Body of pancreas (tissue), 4 donors: Measurements from ENCODE around the gene ARFRP1. TPM values are rescaled to one million over a fixed set of nuclear protein-coding genes. Genes with fewer than 3 reads are reported as not detected.

Experiments
- ATAC-seq: fragments of 150-250 bp; one replicate; pipeline ENCODE4 v1.9.1; 2016
- DNase-seq, 4 donors: peaks; one replicate each; pipeline ENCODE4 v3.0.0-alpha.2; 2019
- H3K27ac ChIP-seq, 4 donors: fragments of 200-600 bp; sonication (generic); 1 replicate in 3 of 4; 2 replicates in 1 of 4; pipeline versions ENCODE4 v1.5.1 to v1.6.1; 2016 to 2019; ENCODE audit warnings: mild to moderate bottlenecking in 1 of 4, mixed read lengths in 1 of 4, moderate library complexity in 1 of 4
- H3K27me3 ChIP-seq, 2 donors: fragments of 200-600 bp; sonication (generic); one replicate each; pipeline ENCODE4 v1.6.0; 2016; ENCODE audit warnings: mild to moderate bottlenecking in 1 of 2
- H3K36me3 ChIP-seq, 2 donors: fragments of 200-600 bp; sonication (generic); replicated peaks in 1 of 2; 2 replicates each; pipeline ENCODE4 v1.5.1; 2016; ENCODE audit warnings: low read depth in 2 of 2; ENCODE audit not compliant: insufficient read depth in 1 of 2
- H3K4me1 ChIP-seq: fragments of 200-600 bp; sonication (generic); one replicate; pipeline ENCODE4 v1.6.0; 2016
- H3K4me3 ChIP-seq, 2 donors: fragments of 200-600 bp; sonication (generic); 1 replicate in 1 of 2; 2 replicates in 1 of 2; pipeline ENCODE4 v1.5.1; 2016 to 2019
- H3K9me3 ChIP-seq, 3 donors: fragments of 200-600 bp; sonication (generic); 1 replicate in 2 of 3; 2 replicates in 1 of 3; pipeline ENCODE4 v1.5.1; 2016
- POLR2A ChIP-seq, 3 donors: fragments of 450-650 bp; IDR thresholded peaks; one replicate each; pipeline ENCODE4 v1.6.1; 2016; ENCODE audit warnings: antibody characterized with exemption in 3 of 3, mild to moderate bottlenecking in 2 of 3
- WGBS, 2 donors: methylation state at CpG; one replicate each; pipeline ENCODE4 v1.1.5; 2017; 5-methylcytosine and 5-hydroxymethylcytosine counted together
- intact Hi-C: fragments of 100-400 bp; cut with DNase I; formaldehyde crosslinking; loops from one replicate; pipeline ENCODE4 v1.15.1; 2023
- total RNA-seq, 2 donors: library from RNA; depleted of rRNA; stranded (reverse); fragments of >200 nt; gene quantifications; one replicate each; pipeline ENCODE4 v1.1.0, GENCODE V29; 2016
- TF ChIP-seq, protein P1 (sequence below), 7 experiments: fragments of 450-650 bp in 4 of 7; fragments of 200-600 bp in 3 of 7; sonication (generic) in 3 of 7; IDR thresholded peaks; one replicate each; pipeline ENCODE4 v1.5.1; 2016 to 2019; ENCODE audit warnings: antibody characterized with exemption in 7 of 7

Gene ARFRP1
- total RNA-seq, 2 donors from 2014 or later = 22.6 to 23.4 TPM

DNA sequence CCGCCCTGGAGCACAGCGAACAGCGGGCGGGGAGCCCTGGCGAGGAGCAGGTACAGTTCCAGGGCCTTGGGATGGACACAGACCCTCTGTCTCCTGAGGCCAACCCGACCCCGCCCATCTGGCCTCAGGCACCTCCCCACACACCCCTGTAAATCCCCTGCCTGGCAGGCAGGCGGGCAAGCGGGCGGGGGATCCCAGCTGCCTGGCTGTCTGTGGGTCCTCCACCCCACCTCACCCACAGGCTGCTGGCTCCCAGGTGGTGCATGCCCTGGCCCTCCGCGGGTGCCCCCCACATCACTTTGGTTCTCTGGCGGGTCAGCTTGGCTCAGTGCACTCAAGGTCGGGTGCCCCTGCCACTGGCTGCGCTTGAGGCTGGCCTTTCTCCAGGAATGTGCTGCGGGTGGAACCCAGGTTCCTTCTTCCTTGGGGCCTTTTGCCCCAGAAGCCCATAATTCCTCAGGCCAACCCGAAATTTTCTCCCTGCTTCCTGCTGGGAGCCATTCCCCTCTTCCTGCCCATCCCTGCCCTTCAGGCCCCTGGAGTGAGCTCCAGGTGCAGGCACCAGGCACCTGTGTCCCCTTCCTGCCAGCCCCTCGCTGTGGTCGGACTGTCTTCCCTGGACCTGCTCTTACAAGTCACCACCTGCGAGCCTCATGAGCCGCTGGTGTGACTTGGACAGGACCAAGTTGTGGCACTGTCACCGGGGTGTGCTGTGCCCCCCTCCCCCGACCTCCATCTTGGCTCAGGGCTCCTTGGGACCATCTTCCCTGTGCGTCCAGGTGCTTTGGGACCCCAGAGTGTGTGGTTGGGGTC is 16.7 kb downstream of the ARFRP1 start:
- no peak for ATAC-seq
- no peak for DNase-seq
- intact Hi-C loops = no loop called here
- peaks cover 14% of the 10 kb centered on the region for H3K4me1 ChIP-seq
- 65 to 73% methylated on average over 2 to 24 of the region's 24 CpGs for WGBS, 2 donors
- H3K27me3 ChIP-seq = no peaks in the 10 kb centered on the region
- no peaks in the 10 kb centered on the region for H3K36me3 ChIP-seq
- no peak overlapping the region for H3K27ac ChIP-seq
- TF ChIP-seq, protein P1, sequence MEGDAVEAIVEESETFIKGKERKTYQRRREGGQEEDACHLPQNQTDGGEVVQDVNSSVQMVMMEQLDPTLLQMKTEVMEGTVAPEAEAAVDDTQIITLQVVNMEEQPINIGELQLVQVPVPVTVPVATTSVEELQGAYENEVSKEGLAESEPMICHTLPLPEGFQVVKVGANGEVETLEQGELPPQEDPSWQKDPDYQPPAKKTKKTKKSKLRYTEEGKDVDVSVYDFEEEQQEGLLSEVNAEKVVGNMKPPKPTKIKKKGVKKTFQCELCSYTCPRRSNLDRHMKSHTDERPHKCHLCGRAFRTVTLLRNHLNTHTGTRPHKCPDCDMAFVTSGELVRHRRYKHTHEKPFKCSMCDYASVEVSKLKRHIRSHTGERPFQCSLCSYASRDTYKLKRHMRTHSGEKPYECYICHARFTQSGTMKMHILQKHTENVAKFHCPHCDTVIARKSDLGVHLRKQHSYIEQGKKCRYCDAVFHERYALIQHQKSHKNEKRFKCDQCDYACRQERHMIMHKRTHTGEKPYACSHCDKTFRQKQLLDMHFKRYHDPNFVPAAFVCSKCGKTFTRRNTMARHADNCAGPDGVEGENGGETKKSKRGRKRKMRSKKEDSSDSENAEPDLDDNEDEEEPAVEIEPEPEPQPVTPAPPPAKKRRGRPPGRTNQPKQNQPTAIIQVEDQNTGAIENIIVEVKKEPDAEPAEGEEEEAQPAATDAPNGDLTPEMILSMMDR (IDR thresholded peaks at IDR 0.05) = no peak
- TF ChIP-seq POLR2A (IDR thresholded peaks at IDR 0.05) = no peak
- H3K4me3 ChIP-seq = no peak overlapping the region
- H3K9me3 ChIP-seq = no peaks in the 10 kb centered on the region

DNA sequence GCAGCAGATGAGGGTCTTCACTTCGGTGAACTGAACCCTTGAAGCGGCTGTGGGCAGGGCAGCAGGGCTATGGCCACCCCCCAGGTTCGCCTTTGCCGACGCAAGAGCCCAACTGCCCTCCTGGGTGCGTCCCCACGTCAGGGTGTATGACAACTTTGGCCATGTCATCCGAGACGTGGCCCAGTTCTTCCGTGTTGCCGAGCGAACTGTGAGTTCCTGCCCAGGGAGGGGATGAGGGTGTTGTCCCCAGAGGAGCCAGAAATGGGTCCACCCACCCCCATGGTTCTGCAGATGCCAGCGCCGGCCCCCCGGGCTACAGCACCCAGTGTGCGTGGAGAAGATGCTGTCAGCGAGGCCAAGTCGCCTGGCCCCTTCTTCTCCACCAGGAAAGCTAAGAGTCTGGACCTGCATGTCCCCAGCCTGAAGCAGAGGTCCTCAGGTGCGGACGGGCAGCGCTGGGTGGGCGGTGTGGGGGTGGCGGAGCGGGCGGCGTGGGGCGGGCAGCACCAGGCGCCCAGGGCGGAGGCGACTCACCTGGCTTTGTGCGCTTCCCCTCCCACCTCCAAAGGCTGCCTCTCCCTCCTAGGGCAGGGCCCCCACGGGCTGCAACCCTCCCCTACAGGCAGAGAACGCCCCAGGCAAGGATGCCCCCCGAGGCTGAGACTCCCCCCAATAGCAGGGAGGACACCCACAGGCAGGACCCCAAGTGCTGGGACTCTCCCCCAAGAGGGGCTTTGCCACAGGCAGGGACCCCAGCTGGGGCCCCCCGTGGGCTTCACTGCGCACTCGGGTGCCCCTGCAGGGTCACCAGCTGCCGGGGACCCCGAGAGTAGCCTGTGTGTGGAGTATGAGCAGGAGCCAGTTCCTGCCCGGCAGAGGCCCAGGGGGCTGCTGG is 17.5 kb downstream of the ARFRP1 start:
- TF ChIP-seq POLR2A (IDR thresholded peaks at IDR 0.05) = no peak
- TF ChIP-seq, protein P1 (IDR thresholded peaks at IDR 0.05) = no peak
- H3K4me3 ChIP-seq = no peak overlapping the region
- no peak for ATAC-seq
- H3K27ac ChIP-seq = no peak overlapping the region
- WGBS, 2 donors = 88 to 91% methylated on average over 13 to 37 of the region's 40 CpGs
- H3K9me3 ChIP-seq = no peaks in the 10 kb centered on the region
- intact Hi-C loops = no loop called here
- H3K27me3 ChIP-seq = no peaks in the 10 kb centered on the region
- peaks cover 21% of the 10 kb centered on the region for H3K4me1 ChIP-seq
- DNase-seq = no peak
- no peaks in the 10 kb centered on the region for H3K36me3 ChIP-seq

DNA sequence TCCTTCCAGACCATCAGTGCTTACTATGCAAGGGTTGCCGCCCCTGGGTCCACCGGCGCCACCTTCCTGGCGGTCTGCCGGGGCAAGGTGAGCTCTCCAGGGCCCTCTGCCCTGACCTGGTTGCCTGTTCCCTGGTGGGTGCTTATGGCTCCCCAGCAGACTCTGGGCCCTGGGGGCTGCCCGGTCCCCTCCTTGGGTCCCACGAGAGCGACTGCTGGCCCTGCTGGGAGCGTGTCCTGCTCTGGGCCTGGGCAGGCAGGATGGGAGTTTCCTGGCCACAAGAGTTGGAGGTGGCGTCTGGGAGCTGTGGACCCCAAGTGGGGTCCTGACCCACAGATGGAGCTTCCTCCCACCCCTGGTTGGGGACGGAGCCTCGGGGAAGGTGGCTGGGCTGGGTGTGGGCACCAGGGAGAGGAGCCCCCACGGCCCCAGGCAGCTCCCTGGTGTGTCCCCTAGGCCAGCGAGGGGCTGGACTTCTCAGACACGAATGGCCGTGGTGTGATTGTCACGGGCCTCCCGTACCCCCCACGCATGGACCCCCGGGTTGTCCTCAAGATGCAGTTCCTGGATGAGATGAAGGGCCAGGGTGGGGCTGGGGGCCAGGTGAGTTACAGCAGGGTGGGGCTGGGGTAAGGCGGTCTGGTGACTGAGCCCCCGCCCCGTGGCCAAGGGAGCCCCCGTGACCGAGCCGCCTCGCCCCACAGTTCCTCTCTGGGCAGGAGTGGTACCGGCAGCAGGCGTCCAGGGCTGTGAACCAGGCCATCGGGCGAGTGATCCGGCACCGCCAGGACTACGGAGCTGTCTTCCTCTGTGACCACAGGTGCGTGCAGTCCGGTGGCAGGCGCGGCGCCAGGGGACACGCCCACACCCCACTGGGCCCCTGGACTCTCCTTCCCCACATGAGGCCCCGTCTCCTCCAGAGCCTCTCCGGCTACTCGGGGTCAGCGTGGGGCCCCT is 18.5 kb downstream of the ARFRP1 start:
- peak in 1 of 4 donors; percentile 27 for DNase-seq
- Histone ChIP-seq H3K36me3 (no peaks in the 10 kb centered on the region), H3K4me1 (peaks cover 23% of the 10 kb centered on the region), H3K9me3 (no peaks in the 10 kb centered on the region), H3K27me3 (no peaks in the 10 kb centered on the region), H3K27ac (peak overlapping the region in 1 of 4 donors; percentile 77), H3K4me3 (no peak overlapping the region)
- ATAC-seq = no peak
- intact Hi-C loops = no loop called here
- 91 to 95% methylated on average over 8 to 33 of the region's 44 CpGs for WGBS, 2 donors
- TF ChIP-seq, protein P1 (IDR thresholded peaks at IDR 0.05) = no peak
- no peak for TF ChIP-seq POLR2A (IDR thresholded peaks at IDR 0.05)

DNA sequence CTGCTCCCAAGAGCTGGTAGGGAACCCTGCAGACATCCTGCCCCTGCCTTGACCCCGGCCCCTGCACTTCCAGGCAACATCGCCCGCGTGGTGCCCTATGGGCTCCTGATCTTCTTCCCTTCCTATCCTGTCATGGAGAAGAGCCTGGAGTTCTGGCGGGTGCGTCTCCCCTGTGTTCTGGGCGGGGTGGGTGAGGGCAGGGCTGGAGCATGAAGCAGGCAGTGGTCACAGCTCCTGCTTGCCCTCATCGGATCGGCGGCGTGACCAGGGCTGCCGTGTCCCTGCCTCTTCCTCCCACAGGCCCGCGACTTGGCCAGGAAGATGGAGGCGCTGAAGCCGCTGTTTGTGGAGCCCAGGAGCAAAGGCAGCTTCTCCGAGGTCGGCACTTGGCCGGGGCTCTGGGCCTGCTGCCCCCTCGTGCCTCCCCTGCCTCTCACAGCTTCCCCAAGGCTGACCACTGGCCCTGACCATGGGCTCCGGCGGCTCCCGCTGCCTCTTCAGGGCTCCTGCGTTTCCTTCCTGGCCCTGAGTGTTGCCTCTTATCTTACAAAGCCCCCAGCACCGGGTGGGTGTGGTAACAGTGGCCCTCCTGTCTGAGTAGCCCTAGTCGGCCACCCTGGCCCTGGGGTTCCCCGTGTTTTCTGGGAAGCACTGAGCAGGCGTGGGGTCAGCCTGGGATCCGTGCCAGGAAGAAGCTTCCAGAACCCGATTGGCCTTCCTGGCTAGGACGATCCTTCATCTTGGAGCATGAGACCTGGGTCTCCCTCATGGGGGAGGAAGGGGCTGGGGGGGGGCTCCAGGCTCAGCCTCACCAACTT is 19.3 kb downstream of the ARFRP1 start:
- Histone ChIP-seq H3K27me3 (no peaks in the 10 kb centered on the region), H3K9me3 (no peaks in the 10 kb centered on the region), H3K4me3 (no peak overlapping the region), H3K4me1 (peaks cover 23% of the 10 kb centered on the region), H3K27ac (peak overlapping the region in 2 of 4 donors; percentile 73 to 77), H3K36me3 (no peaks in the 10 kb centered on the region)
- TF ChIP-seq, protein P1 (IDR thresholded peaks at IDR 0.05) = no peak
- no peak for TF ChIP-seq POLR2A (IDR thresholded peaks at IDR 0.05)
- DNase-seq (peak in 1 of 4 donors; percentile 19), ATAC-seq (no peak)
- intact Hi-C loops = no loop called here
- WGBS, 2 donors = 80 to 83% methylated on average over 12 to 31 of the region's 31 CpGs
